ENCODE measurements around the gene BEND3. TPM values are rescaled to one million over a fixed set of nuclear protein-coding genes. Genes with fewer than 3 reads are reported as not detected.

BEND3 gene
- total RNA-seq, 4 donors from 2014 or later = 1.5 to 9.1 (median 3.4) TPM

DNA sequence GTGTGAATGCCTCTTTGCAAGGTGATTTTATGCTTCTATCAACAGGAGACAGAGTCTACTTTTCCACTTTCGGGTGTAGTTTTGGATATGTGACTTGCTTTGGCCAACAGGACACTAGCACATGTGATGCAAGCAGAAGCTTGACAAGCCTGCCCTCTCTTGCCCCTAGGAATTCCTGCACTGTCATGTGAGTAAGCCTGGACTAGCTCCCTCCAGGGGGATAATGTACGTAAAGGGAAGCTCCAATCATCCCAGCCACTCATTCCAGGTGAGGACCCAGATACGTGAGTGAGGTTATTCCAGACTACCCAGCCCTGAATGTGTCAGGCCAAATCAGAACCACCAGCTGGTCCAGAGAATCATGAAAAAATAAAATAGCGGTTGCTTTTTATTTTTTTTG is 33.3 kb downstream of the BEND3 start:
- no peak for TF ChIP-seq POLR2A (IDR thresholded peaks at IDR 0.05)
- TF ChIP-seq, protein P1, sequence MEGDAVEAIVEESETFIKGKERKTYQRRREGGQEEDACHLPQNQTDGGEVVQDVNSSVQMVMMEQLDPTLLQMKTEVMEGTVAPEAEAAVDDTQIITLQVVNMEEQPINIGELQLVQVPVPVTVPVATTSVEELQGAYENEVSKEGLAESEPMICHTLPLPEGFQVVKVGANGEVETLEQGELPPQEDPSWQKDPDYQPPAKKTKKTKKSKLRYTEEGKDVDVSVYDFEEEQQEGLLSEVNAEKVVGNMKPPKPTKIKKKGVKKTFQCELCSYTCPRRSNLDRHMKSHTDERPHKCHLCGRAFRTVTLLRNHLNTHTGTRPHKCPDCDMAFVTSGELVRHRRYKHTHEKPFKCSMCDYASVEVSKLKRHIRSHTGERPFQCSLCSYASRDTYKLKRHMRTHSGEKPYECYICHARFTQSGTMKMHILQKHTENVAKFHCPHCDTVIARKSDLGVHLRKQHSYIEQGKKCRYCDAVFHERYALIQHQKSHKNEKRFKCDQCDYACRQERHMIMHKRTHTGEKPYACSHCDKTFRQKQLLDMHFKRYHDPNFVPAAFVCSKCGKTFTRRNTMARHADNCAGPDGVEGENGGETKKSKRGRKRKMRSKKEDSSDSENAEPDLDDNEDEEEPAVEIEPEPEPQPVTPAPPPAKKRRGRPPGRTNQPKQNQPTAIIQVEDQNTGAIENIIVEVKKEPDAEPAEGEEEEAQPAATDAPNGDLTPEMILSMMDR (IDR thresholded peaks at IDR 0.05) = no peak
- Histone ChIP-seq H3K36me3 (no peaks in the 10 kb centered on the region), H3K4me1 (no peaks in the 10 kb centered on the region), H3K9me3 (no peaks in the 10 kb centered on the region), H3K27me3 (no peaks in the 10 kb centered on the region), H3K27ac (no peak overlapping the region), H3K4me3 (no peak overlapping the region)
- no peak for DNase-seq
- intact Hi-C loops (cut with DNase I; ENCODE audit: low total_unique reads) = no loop called here

- Histone ChIP-seq H3K4me1 (no peaks in the 10 kb centered on the region), H3K27ac (no peak overlapping the region), H3K4me3 (no peak overlapping the region), H3K27me3 (no peaks in the 10 kb centered on the region), H3K36me3 (no peaks in the 10 kb centered on the region), H3K9me3 (no peaks in the 10 kb centered on the region)
- intact Hi-C loops (cut with DNase I; ENCODE audit: low total_unique reads) = no loop called here
- no peak for DNase-seq
- no peak for TF ChIP-seq POLR2A (IDR thresholded peaks at IDR 0.05)
- TF ChIP-seq, protein P1 (IDR thresholded peaks at IDR 0.05) = no peak
Measured at GRCh38 chr6:107080036-107080435, 35.3 kb downstream of the BEND3 start.

- Histone ChIP-seq H3K27ac (no peak overlapping the region), H3K27me3 (no peaks in the 10 kb centered on the region), H3K36me3 (no peaks in the 10 kb centered on the region), H3K9me3 (no peaks in the 10 kb centered on the region), H3K4me3 (no peak overlapping the region), H3K4me1 (no peaks in the 10 kb centered on the region)
- TF ChIP-seq POLR2A (IDR thresholded peaks at IDR 0.05) = no peak
- TF ChIP-seq, protein P1 (IDR thresholded peaks at IDR 0.05) = no peak
- DNase-seq = no peak
- intact Hi-C loops (cut with DNase I; ENCODE audit: low total_unique reads) = no loop called here
Measured at GRCh38 chr6:107079429-107079828, 35.9 kb downstream of the BEND3 start.

- intact Hi-C loops (cut with DNase I; ENCODE audit: low total_unique reads) = no loop called here
- no peak for DNase-seq
- H3K4me3 ChIP-seq = no peak overlapping the region
- no peak for TF ChIP-seq POLR2A (IDR thresholded peaks at IDR 0.05)
- TF ChIP-seq, protein P1 (IDR thresholded peaks at IDR 0.05) = no peak
- H3K9me3 ChIP-seq = no peaks in the 10 kb centered on the region
- no peaks in the 10 kb centered on the region for H3K36me3 ChIP-seq
- H3K27me3 ChIP-seq = no peaks in the 10 kb centered on the region
- H3K27ac ChIP-seq = no peak overlapping the region
- no peaks in the 10 kb centered on the region for H3K4me1 ChIP-seq
Measured at GRCh38 chr6:107077710-107078109, 37.6 kb downstream of the BEND3 start.

GRCh38 chr6:107075951-107076381 is 39.3 kb downstream of the BEND3 start:
- no peaks in the 10 kb centered on the region for H3K27me3 ChIP-seq
- TF ChIP-seq, protein P1 (IDR thresholded peaks at IDR 0.05) = peak in 2 of 4 experiments; percentile 3 to 4
- no peak for TF ChIP-seq POLR2A (IDR thresholded peaks at IDR 0.05)
- no peak overlapping the region for H3K27ac ChIP-seq
- H3K4me1 ChIP-seq = no peaks in the 10 kb centered on the region
- intact Hi-C loops (cut with DNase I; ENCODE audit: low total_unique reads) = no loop called here
- no peak for DNase-seq
- no peaks in the 10 kb centered on the region for H3K36me3 ChIP-seq
- H3K4me3 ChIP-seq = no peak overlapping the region
- no peaks in the 10 kb centered on the region for H3K9me3 ChIP-seq
